ENCODE data around the gene FGR.
"Not testable (repeated sequence)": the region's sequence is repeated elsewhere in the genome, so short reads cannot be mapped to it uniquely, and the experiment has no call there.

Gene FGR

GRCh38 chr1:27634177-27634984, 604 bp downstream of the FGR start:
- DNase-seq = peak; percentile 37

- no peak for DNase-seq
Measured at GRCh38 chr1:27633640-27634176, 1.3 kb downstream of the FGR start.

GRCh38 chr1:27633298-27633610, 1.7 kb downstream of the FGR start:
- DNase-seq = no peak

GRCh38 chr1:27632387-27633297, 2.3 kb downstream of the FGR start:
- DNase-seq = peak; percentile 49

- DNase-seq = no peak
Measured at GRCh38 chr1:27630859-27631491, 4.0 kb downstream of the FGR start.

- DNase-seq = no peak
Measured at GRCh38 chr1:27628712-27629111, 6.3 kb downstream of the FGR start.

GRCh38 chr1:27627733-27628132, 7.3 kb downstream of the FGR start:
- DNase-seq = not testable (repeated sequence)

- DNase-seq = no peak
Measured at GRCh38 chr1:27627061-27627460, 7.9 kb downstream of the FGR start.

GRCh38 chr1:27626031-27626935, 8.7 kb downstream of the FGR start:
- peak; percentile 33 for DNase-seq

- DNase-seq = no peak
Measured at GRCh38 chr1:27624467-27625178, 10.4 kb downstream of the FGR start.

- no peak for DNase-seq
Measured at GRCh38 chr1:27623327-27624212, 11.4 kb downstream of the FGR start.

GRCh38 chr1:27622828-27623227, 12.2 kb downstream of the FGR start:
- no peak for DNase-seq

GRCh38 chr1:27621051-27621920, 13.7 kb downstream of the FGR start:
- DNase-seq = no peak

GRCh38 chr1:27619782-27620438, 15.1 kb downstream of the FGR start:
- not testable (repeated sequence) for DNase-seq

- DNase-seq = peak; percentile 75
Measured at GRCh38 chr1:27618341-27619082, 16.5 kb downstream of the FGR start.

- DNase-seq = no peak
Measured at GRCh38 chr1:27617420-27617819, 17.6 kb downstream of the FGR start.

GRCh38 chr1:27616441-27616840, 18.5 kb downstream of the FGR start:
- DNase-seq = no peak

Measured in CD4-positive, alpha-beta T cell treated with Interleukin-4 for 4 hours (primary cell).